GM12875 (cell line): ENCODE results near the gene NCOA4.

Experiments used
- H3K4me3 ChIP-seq: one replicate; pipeline ENCODE4 v1.5.1; 2011; ENCODE audit warnings: low read depth, low read length, control low read depth
- CTCF ChIP-seq: IDR thresholded peaks from 2 replicates; pipeline ENCODE4 v1.5.1; 2011; ENCODE audit warnings: low read depth, mild to moderate bottlenecking, control low read depth, inconsistent platforms, low read length, moderate library complexity, borderline replicate concordance; ENCODE audit not compliant: insufficient read depth

The NCOA4 gene

GRCh38 chr10:46018453-46019176 lies 11.8 kb downstream of the NCOA4 start:
- no peak for TF ChIP-seq CTCF
- H3K4me3 ChIP-seq: no peak overlapping the region

DNA sequence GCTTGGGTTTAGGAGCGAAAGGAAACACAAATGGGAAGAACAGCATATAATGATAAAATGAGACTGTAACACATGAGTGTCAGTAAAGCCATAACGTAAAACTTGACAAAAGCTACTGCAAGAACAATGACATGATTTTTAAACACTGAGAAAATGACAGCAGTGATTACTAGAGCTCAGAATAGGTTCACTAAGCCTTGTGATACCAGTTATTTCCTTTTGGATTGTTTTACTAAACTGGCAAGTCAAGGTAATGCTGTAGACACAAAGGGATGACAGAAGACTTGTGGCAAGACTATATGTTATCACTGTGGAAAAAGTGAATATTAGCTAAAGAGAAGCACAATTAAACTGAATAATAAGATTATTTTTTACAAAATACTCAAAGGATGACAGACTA lies 12.7 kb downstream of the NCOA4 start:
- no peak overlapping the region for H3K4me3 ChIP-seq
- TF ChIP-seq CTCF: no peak

GRCh38 chr10:46016811-46017210 lies 13.6 kb downstream of the NCOA4 start:
- no peak for TF ChIP-seq CTCF
- H3K4me3 ChIP-seq: no peak overlapping the region

GRCh38 chr10:46016190-46016589 lies 14.2 kb downstream of the NCOA4 start:
- no peak for TF ChIP-seq CTCF
- no peak overlapping the region for H3K4me3 ChIP-seq

DNA sequence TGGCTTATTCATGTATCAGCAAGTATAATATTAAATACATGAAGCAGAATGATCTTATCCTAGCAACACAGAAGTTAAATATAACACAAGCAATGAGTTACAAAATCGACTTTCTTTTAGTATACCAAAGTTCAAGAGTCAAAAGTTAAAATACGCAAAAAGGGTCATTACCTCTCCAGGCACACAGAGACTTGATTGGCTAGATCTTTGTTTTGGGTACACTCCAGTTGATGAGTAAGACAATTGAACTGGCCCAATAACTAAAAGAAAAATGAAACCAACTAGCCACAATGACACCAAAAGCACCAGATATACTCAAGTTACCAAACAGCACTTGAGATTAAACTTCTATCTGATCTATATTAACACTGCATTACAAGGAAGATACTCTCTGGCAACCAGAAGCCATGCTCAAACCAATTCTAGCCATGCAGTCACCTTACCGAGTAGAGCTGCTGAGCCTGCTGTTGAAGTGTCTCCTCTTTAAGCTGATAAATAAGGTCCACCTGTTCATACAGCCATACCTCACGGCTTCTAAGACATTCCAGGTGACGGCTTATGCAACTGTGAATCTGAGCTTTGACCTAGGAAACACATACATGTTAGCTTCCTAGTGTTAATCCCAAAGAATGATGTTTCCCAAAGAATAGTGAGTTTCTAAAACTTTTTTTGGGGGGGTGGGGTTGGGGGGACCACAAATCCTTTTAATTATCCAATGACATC lies 15.6 kb downstream of the NCOA4 start:
- no peak for TF ChIP-seq CTCF
- H3K4me3 ChIP-seq: no peak overlapping the region

DNA sequence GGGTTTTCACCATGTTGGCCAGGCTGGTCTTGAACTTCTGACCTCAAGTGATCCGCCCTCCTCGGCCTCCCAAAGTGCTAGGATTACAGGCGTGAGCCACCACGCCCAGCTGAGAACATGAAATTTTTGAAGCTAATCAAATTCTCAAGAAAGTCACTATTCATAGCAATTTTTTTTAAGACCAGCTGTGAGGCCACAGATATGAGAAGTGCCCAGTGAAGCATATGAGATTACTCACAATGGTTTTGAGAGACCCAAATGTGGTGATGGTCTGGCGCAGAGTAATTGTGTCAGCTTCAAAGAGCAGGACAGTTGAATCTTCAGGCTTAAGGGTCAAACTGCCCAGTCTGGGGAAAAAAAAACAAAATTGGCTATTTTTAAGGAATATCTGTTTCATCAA lies 16.2 kb downstream of the NCOA4 start:
- TF ChIP-seq CTCF: no peak
- no peak overlapping the region for H3K4me3 ChIP-seq

DNA sequence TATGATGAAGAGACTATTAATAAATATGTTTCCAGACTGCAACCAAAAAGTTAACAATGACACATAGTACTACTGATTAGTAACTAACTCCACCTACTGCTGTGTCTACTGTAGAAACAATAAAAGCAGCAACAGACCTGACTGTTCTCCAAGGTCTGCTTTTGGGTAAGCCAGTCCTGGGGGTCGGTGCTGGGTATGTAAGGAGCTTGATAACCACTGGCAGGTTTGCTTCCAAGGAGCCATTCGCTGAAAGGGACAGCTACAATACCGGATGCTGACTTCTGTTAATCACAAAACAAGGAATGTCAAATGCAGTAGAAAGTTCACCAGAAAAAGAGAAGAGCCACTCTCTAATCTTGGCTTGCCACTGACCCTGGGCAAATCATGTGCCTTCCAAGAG lies 17.7 kb downstream of the NCOA4 start:
- no peak overlapping the region for H3K4me3 ChIP-seq
- TF ChIP-seq CTCF: no peak
